Stimulated activated CD8-positive, alpha-beta memory T cell treated with anti-CD3 and anti-CD28 coated beads, Interleukin-12 subunit alpha, Interleukin-12 subunit beta, amount 100 ng/mL, for 24 hours (primary cell): ENCODE measurements around the gene CPN1.
"Not testable (repeated sequence)": the region's sequence is repeated elsewhere in the genome, so short reads cannot be mapped to it uniquely, and the experiment has no call there.

Experiments
- DNase-seq: peaks from one replicate; pipeline ENCODE4 v3.0.0-alpha.2; 2020; ENCODE audit errors: extremely low read depth

The CPN1 gene

GRCh38 chr10:100081075-100082001 lies at the start of gene CPN1:
Gene CPN1, minus strand, starts transcription at chr10:100081869. Its CDS starts 244 bp downstream, at chr10:100081625.
- no peak for DNase-seq

DNA sequence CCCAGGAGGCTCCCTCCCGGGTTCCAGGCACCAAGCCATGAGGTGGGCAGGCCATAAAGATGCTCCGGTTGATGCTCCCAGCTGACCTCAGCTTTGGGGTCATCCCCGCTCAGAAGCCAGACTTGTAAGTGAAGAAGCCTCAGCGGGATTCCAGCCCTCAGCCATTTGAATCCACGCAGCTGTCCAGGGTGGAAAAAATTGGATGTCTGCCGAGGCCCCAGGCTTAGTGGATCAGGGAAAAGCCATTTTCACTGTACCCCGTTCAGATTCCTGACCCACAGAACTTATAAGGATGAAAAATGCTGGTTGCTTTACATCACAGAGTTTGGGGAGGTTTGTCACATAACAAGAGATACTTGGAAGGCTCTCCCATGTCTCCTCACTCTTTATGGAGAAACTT lies 49.2 kb upstream of the CPN1 start:
- no peak for DNase-seq

DNA sequence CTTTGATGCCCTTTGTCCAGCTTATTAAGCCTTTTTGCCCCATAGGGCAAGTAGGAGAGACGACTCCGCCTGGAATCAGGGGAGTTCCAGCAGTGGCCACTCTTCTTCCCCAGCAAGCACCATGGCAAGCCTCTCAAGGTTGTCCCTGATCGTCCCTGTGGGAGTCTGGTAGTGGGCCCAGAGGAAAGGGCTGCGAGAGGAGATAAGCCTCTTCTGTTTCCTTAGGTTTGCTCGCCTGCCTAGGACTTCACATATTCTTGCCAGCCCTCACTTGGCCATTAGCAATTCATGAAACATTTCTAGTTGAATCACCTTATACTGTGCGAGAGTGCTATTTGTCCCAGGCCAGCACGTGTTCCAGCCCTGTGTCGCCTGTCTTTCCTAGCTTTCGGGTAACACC lies 47.8 kb upstream of the CPN1 start:
- no peak for DNase-seq

DNA sequence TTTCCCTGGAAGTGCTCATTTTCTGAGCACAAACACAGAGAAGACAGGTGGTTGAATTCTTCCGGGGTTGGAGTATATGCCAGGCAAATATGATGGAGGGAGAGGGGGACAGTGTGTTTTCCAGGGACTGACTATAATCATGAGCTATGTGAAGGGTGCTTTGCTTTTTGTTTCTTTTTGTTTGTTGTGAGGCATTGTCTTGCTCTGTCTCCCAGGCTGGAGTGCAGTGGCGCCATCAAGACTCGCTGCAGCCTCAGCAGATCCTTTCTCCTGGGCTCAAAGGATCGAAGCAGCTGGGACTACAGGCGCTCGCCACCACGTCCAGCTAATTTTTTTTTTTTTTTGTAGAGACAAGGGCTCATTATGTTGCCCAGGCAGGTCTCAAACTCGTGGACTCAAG lies 47.3 kb upstream of the CPN1 start:
- no peak for DNase-seq

GRCh38 chr10:100125335-100125734 lies 43.7 kb upstream of the CPN1 start:
- DNase-seq = not testable (repeated sequence)

DNA sequence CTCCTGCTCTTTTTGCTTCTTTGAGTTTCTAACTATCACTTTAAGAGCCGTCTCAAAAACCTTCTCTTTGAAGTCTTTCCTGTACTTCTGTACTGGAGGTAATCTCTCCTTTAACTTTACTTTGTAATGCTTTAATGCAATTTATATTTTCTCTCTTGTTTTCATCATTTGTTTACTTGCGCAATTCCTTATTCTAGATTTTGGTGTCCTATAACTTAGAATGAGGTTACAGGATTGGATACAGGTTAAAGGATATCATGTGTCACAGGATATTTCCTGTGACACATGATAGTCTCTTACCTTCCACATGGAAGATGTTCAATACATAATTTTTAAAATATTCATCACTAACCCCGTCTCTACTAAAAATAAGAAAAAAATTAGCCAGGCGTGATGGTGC lies 42.4 kb upstream of the CPN1 start:
- DNase-seq = no peak

GRCh38 chr10:100122780-100123179 lies 41.1 kb upstream of the CPN1 start:
- no peak for DNase-seq

DNA sequence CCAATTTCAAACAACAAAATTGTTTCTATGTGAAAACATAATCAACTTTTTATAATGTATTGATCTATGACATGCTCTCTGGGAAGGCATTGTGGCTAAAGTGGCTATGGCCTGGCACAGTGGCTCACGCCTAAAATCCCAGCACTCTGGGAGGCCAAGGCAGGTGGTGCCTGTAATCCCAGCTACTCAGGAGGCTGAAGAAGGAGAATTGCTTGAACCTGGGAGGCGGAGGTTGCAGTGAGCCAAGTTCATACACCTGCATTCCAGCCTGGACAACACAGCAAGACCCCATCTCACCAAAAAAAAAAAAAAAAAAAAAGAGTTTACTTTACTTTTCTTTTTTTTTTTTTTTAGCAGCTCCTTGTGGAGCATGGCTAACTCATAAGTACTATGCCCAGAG lies 38.9 kb upstream of the CPN1 start:
- DNase-seq = no peak

DNA sequence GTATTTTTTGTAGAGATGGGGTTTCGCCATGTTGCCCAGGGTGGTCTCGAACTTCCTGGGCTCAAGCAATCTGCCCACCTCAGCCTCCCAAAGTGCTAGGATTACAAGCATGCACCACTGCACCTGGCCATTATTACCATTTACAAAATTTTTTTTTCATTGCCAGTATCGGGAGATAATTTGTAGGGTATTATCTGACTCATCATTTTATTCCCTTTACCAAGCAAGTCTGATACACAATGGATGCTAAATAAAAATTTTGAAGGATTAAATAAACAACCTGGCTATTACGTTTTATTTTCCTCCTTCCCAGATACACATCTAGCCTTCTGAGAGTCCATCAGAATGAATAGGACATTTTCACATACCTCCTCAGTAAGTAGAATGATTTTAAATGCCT lies 38.1 kb upstream of the CPN1 start:
- DNase-seq = no peak

DNA sequence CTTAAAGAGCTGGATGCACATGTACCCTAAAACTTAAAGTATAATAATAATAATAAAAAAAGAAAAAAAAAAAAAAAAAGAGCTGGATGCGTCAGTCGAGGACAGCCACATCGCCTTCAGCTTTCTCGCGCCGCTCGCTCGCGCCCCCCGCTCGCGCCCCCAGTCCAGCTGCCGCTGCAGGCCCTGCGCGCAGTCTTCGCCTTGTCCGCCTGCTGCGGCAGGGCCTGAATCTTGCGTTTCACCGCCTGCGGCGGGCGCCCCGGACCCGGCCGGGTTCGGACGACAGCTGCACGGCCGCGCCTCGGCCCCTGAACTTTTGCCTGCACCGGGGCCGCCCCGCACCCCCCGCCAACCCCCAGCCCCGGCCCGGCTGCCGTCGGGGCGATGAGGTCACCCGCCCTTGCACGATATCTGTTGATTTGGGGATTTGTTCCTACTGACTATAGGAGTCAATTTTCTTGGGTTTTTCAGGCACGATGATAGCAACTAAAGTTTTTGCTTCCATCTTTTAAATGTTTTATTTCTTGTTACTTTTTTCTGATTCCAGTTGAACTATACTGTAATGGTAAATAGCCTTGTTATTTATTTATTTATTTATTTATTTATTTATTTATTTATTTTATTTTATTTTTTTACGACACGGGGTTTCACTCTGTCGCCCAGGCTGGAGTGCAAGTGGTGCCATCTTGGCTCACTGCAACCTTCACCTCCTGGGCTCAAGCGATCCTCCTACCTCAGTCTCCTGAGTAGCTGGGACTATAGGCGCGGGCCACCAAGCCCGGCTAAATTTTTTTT lies 33.5 kb upstream of the CPN1 start:
- no peak for DNase-seq

DNA sequence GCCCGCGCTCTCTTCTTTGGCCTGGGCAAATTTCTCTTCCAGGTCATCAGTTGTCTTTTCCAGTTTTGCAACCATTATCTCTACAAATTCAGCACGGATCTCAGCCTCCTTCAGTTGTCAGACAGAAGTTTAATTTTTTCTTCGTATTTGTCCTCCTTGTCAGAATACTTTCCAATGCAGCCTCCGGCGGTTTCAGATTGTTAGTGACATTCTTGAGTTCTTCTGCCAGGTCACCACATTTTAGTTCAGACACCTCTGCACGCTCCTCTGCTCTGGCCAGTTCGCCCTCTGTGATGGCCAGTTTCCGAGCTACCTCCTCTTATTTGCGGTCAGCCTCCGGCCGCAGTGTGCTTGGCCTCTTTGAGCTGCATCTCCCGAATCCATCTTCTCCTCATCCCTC lies 32.8 kb upstream of the CPN1 start:
- no peak for DNase-seq

DNA sequence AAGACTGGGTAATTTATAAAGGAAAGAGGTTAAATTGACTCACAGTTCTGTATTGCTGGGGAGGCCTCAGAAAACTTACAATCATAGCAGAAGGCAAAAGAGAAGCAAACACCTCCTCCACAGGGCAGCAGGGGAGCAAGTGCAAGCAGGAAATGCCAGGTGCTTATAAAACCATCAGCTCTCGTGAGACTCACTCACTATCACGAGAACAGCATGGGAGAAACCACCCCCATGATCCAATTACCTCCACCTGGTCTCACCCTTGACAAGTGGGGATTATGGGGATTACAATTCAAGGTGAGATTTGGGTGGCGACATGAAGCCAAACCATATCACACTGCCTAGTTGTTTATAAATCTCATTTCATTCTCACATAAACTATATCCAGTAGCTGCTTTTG lies 28.0 kb upstream of the CPN1 start:
- no peak for DNase-seq

DNA sequence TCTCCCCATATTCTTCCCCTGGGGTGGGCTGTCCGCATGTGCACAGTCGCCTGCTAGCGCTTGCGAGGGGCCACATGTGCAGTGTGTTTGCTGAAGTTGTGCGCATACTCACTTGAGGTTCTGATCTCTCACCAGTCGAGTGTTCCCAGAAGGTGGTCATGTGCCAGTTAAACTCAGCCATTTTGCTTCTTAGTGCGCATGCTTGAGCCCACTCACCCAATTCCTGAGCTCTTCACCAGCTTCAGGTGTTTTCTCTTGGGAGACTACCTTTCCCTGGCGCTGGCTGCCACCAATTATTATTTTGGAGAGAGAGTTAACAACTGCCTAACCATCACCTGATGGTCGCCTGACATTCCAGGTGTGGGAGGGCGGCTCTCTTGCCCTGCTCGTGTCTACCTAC lies 25.2 kb upstream of the CPN1 start:
- DNase-seq = no peak

DNA sequence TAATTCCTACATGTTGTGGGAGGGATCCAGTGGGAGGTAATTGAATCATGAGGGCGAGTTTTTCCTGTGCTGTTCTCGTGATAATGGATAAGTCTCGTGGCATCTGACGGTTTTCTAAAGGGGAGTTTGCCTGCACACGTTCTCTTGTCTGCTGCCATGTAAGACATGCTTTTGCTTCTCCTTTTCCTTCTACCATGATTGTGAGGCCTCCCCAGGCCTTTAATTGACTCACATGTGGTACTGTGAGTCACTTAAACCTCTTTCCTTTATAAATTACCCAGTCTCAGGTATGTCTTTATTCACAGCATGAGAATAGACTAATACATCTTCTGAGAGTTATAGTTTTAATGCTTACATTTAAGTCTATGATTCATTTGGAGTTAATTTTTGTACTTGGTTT lies 22.6 kb upstream of the CPN1 start:
- DNase-seq = no peak

GRCh38 chr10:100103581-100103980 lies 21.9 kb upstream of the CPN1 start:
- no peak for DNase-seq

DNA sequence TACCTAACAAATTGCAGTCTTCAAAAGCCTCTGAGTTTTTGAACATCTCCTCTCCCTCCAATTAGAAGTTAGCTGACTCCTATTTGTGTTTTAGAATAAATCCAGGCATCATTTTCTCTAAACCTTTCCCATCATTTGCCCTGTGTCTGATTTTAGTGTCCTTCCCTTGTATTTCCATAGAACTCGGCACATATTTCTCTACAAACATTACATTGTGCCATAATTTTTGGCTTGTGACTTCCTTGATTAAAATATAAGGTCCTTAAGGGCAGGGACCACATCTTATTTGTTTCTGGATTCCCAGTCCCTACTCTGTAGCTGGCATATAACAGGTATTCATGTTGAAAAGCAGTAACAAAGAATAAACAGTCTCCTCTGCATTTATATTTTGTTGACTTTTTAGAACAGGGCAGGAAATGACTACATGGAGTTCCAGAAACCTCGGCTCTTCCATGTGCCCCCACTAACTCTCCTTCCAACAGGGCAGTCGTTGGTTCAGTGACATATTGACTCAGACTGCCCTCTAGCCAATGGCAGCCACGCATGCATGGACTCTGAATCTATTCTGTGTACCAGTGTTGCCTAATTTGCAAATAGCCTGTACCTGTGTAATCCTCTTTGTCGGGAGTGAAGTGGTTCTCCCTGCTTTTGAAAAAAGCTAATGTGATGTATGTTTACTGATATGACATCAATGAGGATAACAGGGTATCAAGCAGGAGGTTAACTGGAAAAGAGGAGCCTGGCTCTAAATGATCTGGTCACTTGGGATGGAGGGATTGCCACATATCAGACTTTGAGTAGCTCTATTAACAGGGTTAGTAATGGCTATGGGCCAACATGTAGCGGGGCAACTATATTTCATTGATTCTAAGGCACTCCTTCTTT lies 19.8 kb upstream of the CPN1 start:
- DNase-seq = no peak

GRCh38 chr10:100100651-100101184 lies 19.0 kb upstream of the CPN1 start:
- DNase-seq = no peak

- DNase-seq = no peak
Observed at GRCh38 chr10:100089241-100089640, 7.6 kb upstream of the CPN1 start.

GRCh38 chr10:100086708-100087107 lies 5.0 kb upstream of the CPN1 start:
- DNase-seq = not testable (repeated sequence)

DNA sequence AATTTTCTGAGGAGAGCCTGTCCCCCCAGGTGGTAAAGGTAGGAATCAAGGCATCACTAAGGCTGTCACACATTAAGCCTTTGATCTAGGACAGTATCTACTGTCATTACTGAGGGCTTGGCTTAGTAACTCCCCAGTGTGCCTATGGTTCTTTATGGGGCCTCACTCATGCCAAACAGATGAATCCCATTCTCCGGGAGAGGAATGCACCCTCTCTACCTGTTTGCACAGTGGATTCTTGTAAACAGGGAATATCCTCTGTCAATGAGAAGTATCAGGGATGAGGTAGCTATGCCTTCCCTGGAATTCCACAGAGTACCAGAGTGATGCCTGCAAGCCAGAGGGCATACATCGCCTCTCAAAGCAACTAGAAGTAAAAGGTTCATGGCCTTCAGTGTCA lies 3.9 kb upstream of the CPN1 start:
- no peak for DNase-seq

DNA sequence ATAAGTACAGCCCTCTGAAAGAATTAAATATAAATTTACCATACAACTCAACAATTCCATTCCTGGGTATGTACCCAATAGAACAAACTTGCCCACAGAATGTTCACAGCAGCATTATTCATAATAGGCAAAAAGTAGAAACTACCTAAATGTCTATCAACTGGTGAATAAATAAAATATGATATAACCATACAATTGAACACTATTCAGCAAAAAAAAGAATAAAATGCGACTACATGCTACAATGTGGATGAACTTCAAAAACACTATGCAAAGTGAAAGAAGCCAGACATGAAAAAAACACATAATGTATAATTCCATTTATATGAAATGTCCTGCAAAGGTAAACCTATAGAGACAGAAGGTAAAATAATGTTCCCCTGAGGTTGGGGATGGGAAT lies 2.0 kb upstream of the CPN1 start:
- DNase-seq = no peak

- DNase-seq = not testable (repeated sequence)
Observed at GRCh38 chr10:100082276-100082675, 607 bp upstream of the CPN1 start.
